ENCODE results near the gene STYXL2.

GRCh38 chr1:167132301-167133010 is 38.6 kb downstream of the STYXL2 start:
- TF ChIP-seq CTCF (IDR thresholded peaks at IDR 0.05 in 8 of 11, conservative IDR thresholded peaks at IDR 0.05 in 3 of 11) (no peak), POLR2A (IDR thresholded peaks at IDR 0.05) (no peak), POLR2AphosphoS5 (IDR thresholded peaks at IDR 0.05) (no peak)

All from spleen (tissue), 7 donors.